ENCODE data around the gene CTIF.

Gene CTIF

DNA sequence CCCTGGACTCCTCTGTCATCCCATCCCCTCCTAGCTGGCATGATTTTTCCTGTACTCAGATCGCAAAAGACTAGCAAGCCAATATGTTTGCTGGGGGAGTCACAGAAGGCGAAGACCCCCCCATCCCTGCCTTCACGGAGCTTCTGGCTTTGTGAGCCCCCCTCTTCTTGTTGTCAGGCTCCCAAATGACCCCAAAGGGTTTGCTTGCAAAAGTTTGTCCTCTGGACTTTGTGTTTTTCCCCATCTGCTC is 242.0 kb downstream of the CTIF start:
- DNase-seq: no peak

DNA sequence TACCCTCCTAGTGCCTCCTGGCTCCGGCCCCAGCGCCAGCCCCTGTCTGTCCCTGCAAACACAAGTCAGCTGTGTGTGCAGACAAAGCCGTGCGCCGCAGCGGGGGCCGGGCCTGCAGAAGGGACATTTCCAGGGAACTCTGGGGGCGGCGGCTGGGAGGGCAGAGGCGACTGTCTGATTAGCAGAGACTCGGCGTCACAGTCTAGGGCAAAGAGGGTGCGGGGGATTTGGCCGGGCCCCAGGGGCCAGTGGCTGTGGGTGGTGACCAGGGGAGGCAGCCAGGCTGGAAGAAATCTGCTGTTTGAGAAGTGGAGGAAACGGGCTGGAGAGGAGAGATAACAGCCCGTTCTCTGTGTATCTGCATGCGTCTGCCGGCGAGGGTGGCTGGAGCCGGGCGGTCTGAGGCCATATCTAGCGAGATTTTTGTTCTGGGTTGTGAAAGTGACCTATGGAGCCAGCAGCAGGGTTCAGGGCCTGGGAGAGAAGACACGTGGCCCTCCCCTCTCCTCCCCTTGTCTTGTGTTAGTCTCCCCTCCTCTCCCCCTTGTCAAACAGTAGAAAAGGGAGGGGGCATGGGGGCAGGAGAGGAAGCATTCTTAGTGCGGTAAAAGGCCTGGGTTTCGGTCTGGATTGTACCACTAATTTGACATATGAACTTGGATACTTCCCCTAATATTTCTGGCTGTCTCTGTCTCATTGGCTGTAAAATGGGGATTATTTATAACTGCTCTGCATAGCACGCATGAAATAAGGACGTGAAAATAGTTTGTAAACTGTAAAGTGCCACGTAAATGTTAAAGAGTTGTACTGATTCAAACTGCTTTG is 242.5 kb downstream of the CTIF start:
- DNase-seq: peak in 1 of 2 donors; percentile 20

DNA sequence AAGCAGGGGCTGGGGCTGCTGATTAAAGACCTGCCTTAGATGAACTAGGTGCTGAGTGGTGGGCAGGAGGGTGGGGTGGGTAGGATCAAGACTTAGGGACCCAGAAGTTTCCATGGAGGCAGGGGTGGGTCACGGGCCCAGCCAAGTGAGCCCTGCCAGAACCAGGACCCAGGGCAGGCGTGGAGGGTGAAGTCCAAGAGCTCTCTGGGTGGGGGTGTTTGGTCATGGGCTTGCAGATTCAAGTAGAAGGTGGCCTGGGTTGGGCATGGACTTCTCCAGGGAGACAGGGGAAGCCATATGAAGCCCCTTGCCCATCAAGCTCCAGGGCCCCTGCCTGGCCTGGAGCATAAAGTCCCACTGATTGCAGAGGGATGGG is 243.1 kb downstream of the CTIF start:
- no peak for DNase-seq

DNA sequence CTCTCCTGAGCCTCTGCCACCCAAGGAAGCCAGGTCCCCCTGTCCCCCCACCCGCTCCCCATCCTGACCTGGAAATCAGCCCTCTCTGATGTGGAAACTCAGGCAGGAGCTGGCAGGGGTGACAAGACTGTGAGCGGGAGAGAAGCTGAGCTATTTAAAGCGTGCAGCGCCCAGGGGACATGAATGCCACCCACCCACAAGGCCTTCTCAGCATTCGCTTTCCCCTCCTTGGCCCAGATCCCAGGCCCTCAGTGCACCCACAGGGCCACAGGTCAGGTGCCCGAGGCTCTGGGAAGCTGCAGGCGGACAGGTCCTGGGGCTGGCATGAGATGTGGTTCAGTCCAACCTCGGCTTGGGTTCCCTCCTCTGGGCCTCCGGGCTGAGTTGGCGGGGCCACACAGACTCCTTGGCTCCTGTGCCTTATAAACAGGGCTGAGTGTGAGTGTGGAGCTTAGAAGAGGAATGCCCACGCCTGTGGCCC is 243.6 kb downstream of the CTIF start:
- no peak for DNase-seq

DNA sequence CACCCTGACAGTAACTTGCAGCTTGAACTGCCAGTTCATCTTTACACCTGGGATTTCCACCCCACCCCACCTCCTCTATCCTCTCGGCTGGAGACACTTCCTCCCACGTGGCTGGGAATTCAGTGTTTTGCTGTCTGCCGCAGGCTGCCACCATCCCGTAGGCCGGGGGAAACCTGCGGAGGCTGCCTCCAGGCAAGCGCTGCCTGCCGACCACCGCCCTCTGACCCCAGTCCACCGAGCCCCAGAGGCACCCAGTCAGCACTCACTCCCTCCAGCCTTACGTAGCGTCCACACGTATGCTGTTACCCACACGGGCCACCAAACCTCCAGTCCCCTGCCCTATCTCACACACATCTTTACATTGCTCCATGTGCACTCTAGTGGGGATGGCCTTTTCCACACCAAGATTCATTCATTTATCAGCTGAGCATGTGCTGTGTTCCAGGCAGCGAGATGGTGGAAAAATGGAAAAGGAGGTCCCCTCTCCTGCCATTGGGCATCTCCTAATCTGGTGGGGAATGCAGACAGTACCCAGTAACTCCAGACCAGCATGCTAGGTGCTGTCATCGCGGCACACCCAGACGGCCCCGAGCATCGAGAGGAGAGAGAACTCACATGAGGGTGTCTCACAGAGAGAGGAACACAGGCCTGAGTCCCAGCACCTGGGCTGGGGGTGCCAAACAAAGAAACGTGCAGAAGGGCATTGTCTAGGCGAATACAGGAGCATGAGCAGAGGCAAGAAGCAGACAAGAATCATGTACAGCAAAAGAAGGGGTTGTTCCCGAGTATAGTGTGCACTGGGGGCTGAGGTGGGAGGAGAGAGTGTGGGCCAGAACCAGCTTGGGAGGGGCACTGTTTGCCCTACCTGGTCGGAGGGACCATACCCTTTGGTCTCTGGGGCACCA is 245.0 kb downstream of the CTIF start:
- DNase-seq: no peak

DNA sequence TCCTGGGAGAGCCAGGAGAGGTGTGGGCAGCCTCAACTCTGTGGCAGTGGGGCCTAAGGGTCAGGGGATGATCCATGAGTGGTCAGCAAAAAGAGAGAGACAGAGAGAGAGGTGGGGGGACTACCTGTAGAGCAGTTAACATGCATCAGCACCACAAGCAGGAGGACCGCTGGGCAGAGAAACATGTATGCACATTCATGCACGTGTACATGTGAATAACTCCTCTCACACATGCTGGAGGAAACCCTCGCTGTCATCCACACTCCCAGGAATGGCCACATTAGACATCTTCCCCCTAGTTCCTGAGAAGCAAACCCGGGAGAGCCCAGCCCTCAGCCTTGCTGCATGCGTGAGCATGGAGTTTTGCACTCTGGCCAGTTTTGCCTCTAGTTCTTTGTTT is 245.8 kb downstream of the CTIF start:
- DNase-seq: no peak

DNA sequence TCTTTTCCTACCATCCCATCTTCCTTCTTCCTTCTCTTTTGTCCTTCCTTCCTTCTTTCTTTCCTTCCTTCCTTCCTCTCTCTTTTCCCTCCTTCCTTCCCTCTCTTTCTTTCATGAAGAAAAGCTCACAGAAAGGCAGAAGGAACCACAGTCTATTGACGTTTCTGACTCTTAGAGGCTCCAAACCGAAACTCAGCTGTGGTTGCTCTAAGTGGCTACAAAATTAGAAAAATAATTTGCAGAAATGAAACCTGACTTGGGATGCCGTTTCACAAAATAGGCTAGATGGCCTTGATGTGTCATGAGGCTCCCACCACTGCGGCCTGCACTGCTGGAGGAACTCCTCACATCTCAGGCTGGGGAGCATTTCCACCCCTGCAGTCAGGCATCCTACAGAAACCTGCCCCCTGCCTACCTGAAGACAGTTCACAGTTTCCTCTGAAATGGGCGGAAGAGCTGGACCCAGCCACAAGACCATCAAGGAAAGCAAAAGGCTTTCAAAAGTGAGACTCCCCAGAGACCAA is 246.3 kb downstream of the CTIF start:
- peak; percentile 21 to 57 for DNase-seq

DNA sequence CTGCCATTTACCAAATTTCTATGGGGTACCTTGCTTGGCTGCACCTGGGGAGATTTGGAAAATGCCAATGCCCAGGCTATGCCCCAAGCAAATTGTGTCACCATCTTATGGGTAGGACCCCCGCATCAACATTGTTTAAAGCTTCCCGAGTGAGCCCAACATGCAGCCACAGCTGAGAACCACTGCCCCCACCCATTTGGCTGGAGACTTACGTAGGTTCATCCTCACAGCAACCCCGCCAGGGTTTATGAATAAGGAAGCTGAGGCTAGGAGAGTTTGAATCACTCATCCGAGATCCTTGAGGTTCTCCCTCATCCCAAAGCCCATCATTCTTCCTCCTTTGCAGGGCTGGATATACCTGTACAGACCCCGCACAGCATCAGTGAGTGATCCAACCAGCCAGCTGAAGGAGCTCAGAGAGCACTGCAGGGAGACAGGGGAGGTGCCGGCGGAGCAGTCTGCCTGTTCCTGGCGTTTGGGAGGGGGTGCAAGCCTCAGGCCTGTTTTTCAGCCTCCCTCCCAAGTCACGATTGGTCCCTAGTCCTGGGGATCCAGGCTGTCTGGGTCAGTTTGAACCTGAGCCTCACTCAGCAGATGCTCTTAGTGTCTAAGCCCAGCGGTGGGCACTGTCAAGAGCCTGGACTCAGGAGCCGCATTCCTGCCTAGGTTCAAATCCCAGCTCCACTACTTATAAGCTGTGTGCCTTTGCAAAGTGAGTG is 247.1 kb downstream of the CTIF start:
- DNase-seq: no peak

DNA sequence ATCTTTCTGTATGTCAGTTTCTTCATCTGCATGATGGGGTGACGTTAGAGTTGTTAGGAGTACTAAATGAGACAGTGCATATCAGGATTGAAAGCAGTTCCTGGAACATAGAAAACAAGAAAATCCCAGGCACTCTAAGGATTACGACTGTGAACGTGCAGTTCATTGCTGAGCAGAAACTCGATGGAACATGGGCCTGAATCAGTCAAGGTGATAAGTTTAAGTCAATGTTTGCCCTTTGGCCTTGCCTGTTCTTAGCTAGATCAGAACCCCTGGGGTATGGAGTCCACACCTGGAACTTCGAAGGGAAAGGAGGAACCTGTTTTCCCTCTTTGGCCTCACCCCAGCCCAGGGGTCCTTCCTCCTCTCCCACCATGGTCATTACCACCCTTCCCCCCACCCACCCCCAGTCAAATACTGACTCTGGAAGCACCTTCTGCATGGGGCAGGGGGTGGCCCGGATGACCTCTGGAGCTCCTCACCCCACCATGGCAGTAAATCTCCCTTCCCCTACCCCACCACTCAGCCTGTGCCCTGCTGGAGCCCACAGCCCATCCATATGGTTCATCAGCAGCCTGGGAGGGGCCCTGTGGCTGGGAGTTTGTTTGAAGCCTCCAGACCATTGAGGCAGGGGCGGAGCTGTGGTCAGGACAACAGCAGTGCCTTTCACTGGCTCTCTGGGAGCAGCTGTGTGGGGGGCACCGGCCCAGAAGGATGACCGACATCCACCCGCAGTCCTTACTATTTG is 247.8 kb downstream of the CTIF start:
- DNase-seq: no peak

DNA sequence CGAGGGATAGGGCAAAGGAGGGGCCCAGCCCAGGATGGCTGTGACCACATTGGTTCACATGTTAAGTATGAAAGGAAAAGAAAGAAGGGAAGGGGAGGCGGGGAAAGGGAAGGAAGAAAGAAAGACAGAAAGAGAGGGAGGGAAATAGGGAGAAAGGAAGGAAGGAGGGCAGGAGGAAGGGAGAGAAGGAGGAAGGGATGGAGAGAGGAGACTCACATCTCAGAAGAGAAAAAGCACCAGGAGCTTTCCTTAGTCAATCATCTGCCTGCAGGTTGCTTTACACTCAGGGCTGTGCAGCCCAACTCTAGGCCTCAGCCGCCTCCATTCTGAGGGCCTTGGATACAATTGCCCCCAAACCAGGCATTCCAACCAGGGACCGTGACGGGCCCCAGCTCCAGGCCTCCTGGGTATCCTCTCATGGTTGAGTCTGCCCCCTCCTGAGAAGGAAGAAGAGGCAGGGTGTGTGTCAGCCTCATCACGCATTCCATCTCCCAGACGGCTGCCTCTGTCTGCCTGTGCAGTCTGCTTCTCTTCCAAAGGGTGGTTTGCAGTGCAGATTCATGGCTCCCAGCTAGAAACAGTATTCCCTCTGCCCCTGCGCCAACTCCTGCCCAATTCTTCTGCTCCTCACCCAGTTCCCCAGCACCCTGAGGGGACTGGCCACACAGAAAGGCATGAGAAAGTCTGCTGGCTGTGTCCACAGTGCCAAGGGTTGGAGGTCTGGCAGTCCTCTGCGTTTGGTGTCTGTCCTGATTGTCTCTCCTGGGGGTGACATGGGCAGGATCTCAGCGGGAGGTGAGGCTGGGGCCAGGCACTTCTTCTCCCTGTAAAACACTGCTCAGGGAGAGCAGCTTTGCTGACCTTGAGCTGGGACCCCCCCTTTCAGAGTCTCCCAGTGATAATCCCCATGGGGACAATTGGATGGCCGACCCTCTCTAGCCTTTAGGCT is 248.6 kb downstream of the CTIF start:
- no peak for DNase-seq

DNA sequence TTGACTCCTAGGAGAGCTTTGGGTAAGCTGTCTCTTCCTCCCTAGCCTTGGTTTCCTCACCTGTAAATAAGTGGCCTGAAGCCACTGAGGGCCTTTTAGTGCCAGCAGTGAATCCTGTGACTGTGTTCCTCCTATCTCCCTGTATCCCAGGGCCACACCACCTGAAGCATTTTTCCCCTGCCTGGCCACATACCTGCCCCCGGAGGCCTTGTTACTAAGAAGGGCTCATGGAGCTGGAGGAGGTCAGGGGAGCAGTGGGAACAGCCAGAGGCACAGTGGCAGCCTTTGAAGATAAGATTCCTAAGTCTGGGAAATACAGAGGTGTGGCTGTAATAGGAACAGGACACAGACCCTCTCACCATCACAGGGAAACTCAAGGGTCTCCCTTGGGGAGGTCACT is 249.5 kb downstream of the CTIF start:
- no peak for DNase-seq

DNA sequence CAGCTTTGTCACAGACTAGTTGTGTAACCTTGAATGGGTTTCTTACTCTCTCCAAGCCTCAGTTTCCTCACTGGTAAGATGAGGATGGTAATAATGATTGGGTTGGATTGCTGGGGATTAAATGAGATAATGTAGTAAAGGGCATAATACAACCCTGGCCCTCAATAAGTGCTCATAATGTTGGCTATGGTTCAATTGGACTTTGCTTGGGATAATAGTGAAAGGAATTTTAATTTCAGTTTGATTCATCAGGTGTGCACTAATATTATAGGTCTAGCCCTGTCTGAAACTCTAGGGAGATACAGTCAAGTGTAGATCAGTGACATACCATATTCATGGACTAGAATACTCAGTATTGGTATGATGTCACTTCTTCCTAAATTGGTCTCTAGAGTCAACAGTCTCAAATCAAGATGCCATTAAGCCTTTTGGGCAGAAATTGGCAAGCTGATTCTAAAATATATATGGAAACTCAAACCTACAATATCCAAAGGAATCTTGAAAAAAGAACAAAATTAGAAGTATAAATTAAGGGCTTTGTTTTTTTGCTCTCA is 250.5 kb downstream of the CTIF start:
- no peak for DNase-seq

DNA sequence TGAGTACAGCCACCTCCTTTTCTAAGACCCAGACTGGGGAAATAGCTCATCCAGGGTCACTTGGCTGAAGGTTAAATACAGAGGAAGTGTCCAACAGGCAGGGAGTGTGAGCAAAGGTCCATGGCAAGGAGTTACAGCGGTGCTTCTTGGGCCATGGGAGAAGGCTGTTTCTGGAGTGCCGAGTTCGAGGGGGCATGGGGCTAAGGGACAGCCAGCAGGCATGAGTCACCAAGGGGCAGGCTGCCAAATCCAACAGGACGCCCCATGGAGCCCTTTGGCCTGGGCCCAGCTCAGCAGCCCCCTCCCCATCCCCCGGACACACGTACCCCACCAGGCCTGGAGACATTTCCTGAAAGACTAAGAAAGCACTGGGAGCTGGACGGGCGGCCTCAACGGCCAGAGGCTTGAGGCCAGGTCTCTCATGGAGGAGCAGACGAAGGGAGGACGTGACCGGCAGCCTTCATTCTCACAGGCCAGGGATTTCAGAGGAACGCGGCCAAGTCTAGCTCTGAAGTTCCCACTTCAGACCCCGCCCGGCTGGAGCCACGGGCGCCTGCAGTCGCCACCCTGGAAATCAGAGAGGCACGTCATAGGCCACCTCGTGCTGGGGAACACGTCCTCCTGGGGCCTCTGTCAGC is 251.5 kb downstream of the CTIF start:
- no peak for DNase-seq

DNA sequence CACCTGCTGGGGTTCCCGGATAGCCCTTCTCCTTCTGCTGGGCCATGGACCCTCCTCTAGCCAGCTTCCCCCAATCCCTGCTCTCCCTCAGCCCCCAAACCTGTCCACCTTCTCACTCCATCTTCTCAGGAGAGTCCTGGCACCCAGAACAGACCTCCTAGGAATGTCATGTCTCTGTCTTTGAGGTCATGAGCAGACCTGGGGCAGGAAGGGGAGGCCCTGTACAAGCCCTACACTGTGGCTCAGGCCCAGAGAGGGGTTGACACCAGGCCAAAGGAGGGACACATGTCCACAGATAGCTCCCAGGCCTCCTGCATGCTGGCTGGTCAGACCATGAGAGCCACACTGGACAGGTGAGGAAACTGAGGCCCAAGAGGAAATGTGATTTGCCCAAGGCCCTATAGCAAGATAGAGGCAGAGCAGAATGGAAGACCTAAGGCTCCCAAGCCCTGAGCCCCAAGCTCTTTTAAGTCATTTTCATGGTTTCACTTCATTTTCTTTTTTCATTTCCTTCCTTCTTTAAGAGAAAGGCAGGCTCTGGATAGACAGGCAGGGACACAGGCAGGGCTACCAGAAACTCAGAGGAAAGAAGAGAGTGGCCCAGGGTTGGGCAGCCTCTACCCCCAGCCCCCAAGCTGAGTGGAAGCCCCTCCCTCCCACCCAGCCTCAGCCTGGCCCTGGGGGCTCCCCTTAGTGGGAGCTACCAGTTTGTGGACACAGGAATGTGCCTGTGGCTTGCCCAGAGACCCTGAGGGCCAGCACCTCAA is 252.2 kb downstream of the CTIF start:
- DNase-seq: no peak

DNA sequence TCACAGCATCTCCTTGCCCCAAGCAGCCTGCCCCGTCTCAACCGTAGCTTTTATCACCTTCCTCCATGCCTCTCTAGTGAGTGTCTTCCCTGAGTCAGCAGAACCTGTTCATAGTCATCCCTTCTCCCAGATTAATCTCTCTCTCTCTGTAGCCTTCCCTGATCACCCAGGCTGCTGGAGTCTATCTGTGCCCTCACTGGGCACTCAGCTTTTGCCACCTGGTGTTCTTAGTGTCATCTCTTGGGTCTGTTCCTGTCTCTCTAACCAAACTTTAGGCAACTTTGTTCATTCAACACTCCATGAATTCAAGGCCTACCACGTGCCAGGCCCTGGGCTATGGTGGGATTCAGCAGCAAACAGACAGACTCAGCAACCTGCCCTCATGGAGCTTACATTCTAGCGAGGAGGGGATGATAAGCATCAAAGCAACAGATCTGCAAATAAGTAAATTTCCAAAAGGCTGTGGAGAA is 252.8 kb downstream of the CTIF start:
- DNase-seq: no peak

DNA sequence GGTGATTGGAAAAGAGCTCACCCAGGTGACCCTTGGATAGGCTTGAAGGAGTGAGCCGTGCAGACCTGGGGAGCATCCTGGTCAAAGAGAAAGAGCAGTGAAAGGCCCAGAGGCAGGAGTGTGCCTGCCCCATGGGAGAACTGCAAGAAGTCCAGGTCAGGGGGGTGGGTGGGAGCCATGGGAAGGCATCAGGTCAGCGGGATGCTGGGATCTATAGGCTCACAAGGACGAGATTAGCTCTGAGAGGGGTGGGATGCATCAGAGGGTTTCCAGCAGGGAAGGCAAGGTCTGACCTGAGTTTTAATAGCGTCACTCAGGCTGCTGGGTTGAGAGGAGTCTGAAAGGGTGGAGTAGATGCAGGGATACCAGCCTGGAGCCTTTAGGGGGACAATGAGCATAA is 253.3 kb downstream of the CTIF start:
- DNase-seq: no peak

DNA sequence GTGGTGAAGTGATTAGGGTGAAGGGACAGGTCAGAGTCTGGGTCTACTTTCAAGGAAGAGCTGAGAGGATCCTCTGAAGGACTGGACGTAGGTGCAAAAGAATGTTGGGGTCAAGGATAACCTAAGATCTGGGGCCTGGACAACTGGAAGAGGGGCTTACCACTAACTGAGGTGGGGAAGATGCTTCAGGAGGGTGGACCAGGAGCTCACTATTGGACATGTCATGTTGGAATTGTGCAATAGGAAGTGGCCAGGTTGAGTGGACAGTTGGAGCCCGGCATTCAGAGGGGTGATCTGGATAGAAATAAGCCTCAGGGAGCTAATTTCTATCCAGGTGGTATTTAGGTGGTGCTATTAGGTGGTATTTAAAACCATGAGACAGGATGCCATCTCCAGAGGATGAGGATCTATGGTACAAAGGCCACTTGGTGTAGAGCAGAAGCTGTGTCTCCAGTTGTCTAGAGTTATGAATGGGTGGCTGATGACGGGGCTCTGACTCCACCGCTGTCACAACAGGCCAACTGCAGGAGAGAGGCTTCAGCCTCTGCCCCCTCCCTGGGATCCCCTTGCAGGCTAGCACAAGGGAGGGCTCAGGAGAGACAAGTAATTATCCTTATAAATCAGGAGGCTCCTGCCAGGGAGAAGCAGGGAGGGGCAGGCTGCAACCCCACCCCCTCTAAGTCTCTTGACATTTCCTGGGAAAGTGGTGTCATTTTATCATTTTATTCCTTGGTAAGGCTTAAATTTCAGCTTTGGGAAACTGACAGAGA is 254.0 kb downstream of the CTIF start:
- no peak for DNase-seq

DNA sequence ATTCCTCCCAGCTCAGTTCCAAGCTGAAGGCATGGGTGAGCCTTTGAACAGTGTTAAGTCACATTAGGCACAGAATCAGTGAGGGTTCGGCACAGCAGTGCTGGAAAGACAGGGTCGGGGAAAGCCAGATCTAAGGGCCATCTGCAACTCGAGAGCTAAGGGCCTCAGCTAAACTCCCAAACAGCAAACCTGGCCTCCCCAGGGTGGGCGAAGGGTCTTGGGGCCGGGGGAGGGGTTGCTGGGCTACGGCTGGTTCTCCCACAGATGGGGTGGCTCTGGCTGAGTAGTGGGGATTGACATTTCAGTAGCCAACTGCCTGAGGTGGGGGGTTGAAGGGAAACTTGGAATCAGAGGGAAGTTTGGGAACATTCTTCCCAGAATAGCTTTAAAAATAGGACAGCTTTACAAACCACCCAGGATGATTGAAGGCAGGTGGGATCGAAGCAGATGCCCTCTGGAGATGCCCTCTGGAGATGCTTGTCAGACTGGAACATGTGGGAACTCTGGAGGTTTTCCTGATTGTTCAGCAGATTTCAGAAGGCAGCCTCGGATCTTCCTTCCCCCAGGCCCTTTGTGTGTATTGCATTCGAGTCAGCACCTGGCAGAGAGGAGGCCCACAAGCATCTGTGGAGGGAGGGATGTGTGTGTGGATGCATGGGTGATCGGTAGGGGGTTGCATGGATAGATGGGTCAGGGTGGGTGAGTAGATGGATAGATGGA is 255.6 kb downstream of the CTIF start:
- DNase-seq: no peak

All from CD4-positive, alpha-beta T cell treated with Interleukin-1 beta for 1 hour (primary cell).